Measurements from ENCODE around the gene PTPRG.

PTPRG gene

GRCh38 chr3:61903931-61904657 is 342.7 kb downstream of the PTPRG start:
- DNase-seq, result no peak

- no peak for DNase-seq
Observed at GRCh38 chr3:61907210-61907795, 345.9 kb downstream of the PTPRG start.

GRCh38 chr3:61908382-61908781 is 347.0 kb downstream of the PTPRG start:
- no peak for DNase-seq

- DNase-seq, result no peak
Observed at GRCh38 chr3:61910732-61911131, 349.4 kb downstream of the PTPRG start.

- DNase-seq, result no peak
Observed at GRCh38 chr3:61912158-61912557, 350.8 kb downstream of the PTPRG start.

- no peak for DNase-seq
Observed at GRCh38 chr3:61913701-61914100, 352.3 kb downstream of the PTPRG start.

GRCh38 chr3:61914276-61914675 is 352.9 kb downstream of the PTPRG start:
- no peak for DNase-seq

GRCh38 chr3:61915296-61915695 is 353.9 kb downstream of the PTPRG start:
- no peak for DNase-seq

- no peak for DNase-seq
Observed at GRCh38 chr3:61919371-61919770, 358.0 kb downstream of the PTPRG start.

GRCh38 chr3:61922118-61922517 is 360.7 kb downstream of the PTPRG start:
- DNase-seq, result no peak

- DNase-seq, result no peak
Observed at GRCh38 chr3:61924090-61924735, 362.8 kb downstream of the PTPRG start.

- no peak for DNase-seq
Observed at GRCh38 chr3:61924991-61925390, 363.6 kb downstream of the PTPRG start.

GRCh38 chr3:61925721-61926120 is 364.4 kb downstream of the PTPRG start:
- DNase-seq, result no peak

- DNase-seq, result no peak
Observed at GRCh38 chr3:61926923-61927322, 365.6 kb downstream of the PTPRG start.

GRCh38 chr3:61927332-61927731 is 366.0 kb downstream of the PTPRG start:
- no peak for DNase-seq

GRCh38 chr3:61928039-61928438 is 366.7 kb downstream of the PTPRG start:
- no peak for DNase-seq

GRCh38 chr3:61928776-61929314 is 367.5 kb downstream of the PTPRG start:
- DNase-seq, result no peak

GRCh38 chr3:61929617-61930016 is 368.2 kb downstream of the PTPRG start:
- DNase-seq, result no peak

- DNase-seq, result no peak
Observed at GRCh38 chr3:61932499-61932898, 371.1 kb downstream of the PTPRG start.

GRCh38 chr3:61933798-61934504 is 372.6 kb downstream of the PTPRG start:
- DNase-seq, result no peak

- no peak for DNase-seq
Observed at GRCh38 chr3:61934505-61934871, 373.1 kb downstream of the PTPRG start.

GRCh38 chr3:61935814-61936213 is 374.4 kb downstream of the PTPRG start:
- DNase-seq, result no peak

- no peak for DNase-seq
Observed at GRCh38 chr3:61936344-61936937, 375.1 kb downstream of the PTPRG start.

Data from activated CD4-positive, CD25-positive, alpha-beta regulatory T cell (primary cell).